Pancreas (tissue), 10 donors: Measurements from ENCODE around the gene TAB3. TPM values are rescaled to one million over a fixed set of nuclear protein-coding genes. Genes with fewer than 3 reads are reported as not detected.

ENCODE experiments used
- ATAC-seq, 4 donors: fragments of 200-7000 bp; cut with Tn5 transposase; one replicate each; pipeline versions ENCODE4 v1.8.0 to v1.9.1; 2020; ENCODE audit warnings: mild to moderate bottlenecking in 4 of 4, moderate library complexity in 4 of 4
- DNase-seq, 6 donors: peaks; one replicate each; pipeline ENCODE4 v3.0.0-alpha.2; 2020
- FAIRE-seq: peaks from 2 replicates; lab custom pipeline; 2012; peaks lifted over from hg19 to GRCh38; lab: Jason Lieb, UNC
- H3K27ac ChIP-seq, 4 donors: fragments of 200-600 bp; sonication (generic); 1 replicate in 3 of 4; 2 replicates in 1 of 4; pipeline versions ENCODE4 v1.5.0 to v1.8.0; 2020
- H3K27me3 ChIP-seq, 4 donors: fragments of 200-600 bp; one replicate each; pipeline ENCODE4 v1.8.0; 2021
- H3K36me3 ChIP-seq, 3 donors: fragments of 200-600 bp; sonication (generic) in 1 of 3; one replicate each; pipeline versions ENCODE4 v1.5.0 to v1.8.0; 2020 to 2021
- H3K4me1 ChIP-seq, 3 donors: fragments of 200-600 bp; one replicate each; pipeline ENCODE4 v1.8.0; 2021
- H3K4me3 ChIP-seq, 4 donors: fragments of 200-600 bp; sonication (generic) in 2 of 4; one replicate each; pipeline versions ENCODE4 v1.5.0 to v1.8.0; 2020 to 2021
- H3K9me3 ChIP-seq, 4 donors: fragments of 200-600 bp; one replicate each; pipeline ENCODE4 v1.8.0; 2021
- CTCF ChIP-seq, 4 donors: fragments of 200-600 bp; sonication (generic) in 3 of 4; IDR thresholded peaks; one replicate each; pipeline versions ENCODE4 v1.5.0 to v1.8.0; 2021; ENCODE audit warnings: antibody characterized with exemption in 4 of 4
- WGBS, 2 donors: extraction: QIAGEN DNeasy Blood & Tissue Kit; methylation state at CpG; one replicate each; pipeline ENCODE4 v1.1.7; 2013; 5-methylcytosine and 5-hydroxymethylcytosine counted together
- intact Hi-C, 3 donors: fragments of 100-400 bp; cut with DNase I; formaldehyde crosslinking; loops; one replicate each; pipeline versions ENCODE4 v1.11.1 to v1.14.2; 2022
- polyA plus RNA-seq, 2 donors: library from polyadenylated mRNA; stranded (reverse); fragments of 200-250 nt; gene quantifications; one replicate each; pipeline ENCODE4 v1.2.3, GENCODE V29; 2013
- total RNA-seq, 6 donors: library from RNA; stranded (reverse); fragmentation: NEBNext Ultra II Directional in 4 of 6; extraction: Animal tissue kit (Norgen Biotek cat#: 25700) in 4 of 6; gene quantifications; one replicate each; pipeline versions ENCODE4 v1.2.1 to v1.2.4, GENCODE V29; 2021 to 2023
- donor health status: healthy with polysubstance abuse.
- donor health status: DM: no; HTN: no; CAD: no; lungs with moderate emphysema.
- donor health status: DM: no; HTN: no; CAD: no.
- donor health status: control.
- donor health status: control.
- donor health status: Bipolar disorder and iron deficiency.
- donor health status: DM: yes; HTN: yes; CAD: no.
- donor health status: DM: no; HTN: no; CAD: no.
- donor health status: DM: no; HTN: no; CAD: no.
- donor health status: DM: yes; HTN: yes; CAD: no.

The TAB3 gene
- total and polyA plus RNA-seq, 8 donors = 10.2 to 17.3 (median 13.7) TPM

- TF ChIP-seq CTCF (IDR thresholded peaks at IDR 0.05) = no peak
- Histone ChIP-seq H3K4me3 (no peak overlapping the region), H3K9me3 (no peaks in the 10 kb centered on the region), H3K4me1 (peaks cover 0 to 6% (median 6%) of the 10 kb centered on the region in 3 donors), H3K27ac (peak overlapping the region in 1 of 4 donors; percentile 28), H3K27me3 (no peaks in the 10 kb centered on the region), H3K36me3 (no peaks in the 10 kb centered on the region)
- intact Hi-C loops = no loop called here
- ATAC-seq (peak in 3 of 4 donors; percentile 29 to 67 (median 60)), DNase-seq (no peak), FAIRE-seq (no peak)
- 67 to 72% methylated on average over 1 of the region's 1 CpG for WGBS, 2 donors
Measured at GRCh38 chrX:30864383-30864785, 24.7 kb downstream of the TAB3 start.

DNA sequence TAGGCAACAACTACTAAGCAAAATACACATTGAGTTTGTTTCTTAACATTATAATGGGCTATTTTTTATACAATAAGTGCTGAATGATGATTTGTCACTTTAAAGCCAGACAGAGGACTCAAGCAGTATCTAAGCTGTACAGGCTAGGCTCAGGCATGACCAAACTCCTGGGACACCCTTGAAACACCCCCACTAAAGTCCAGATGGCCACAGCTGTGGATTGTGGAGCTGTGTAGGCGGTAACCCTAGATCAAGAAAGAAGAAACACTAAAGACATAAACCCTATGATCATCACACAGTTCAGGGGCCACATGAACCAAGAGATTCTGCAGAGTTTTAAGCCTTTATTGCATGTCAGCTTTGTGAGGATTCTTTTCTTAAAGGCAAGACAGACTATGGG is 25.1 kb downstream of the TAB3 start:
- DNase-seq = no peak
- no peak for FAIRE-seq

GRCh38 chrX:30858098-30858497 is 31.0 kb downstream of the TAB3 start:
- FAIRE-seq = no peak
- intact Hi-C loops = no loop called here
- H3K4me3 ChIP-seq = no peak overlapping the region
- no peak overlapping the region for H3K27ac ChIP-seq
- no peak for TF ChIP-seq CTCF (IDR thresholded peaks at IDR 0.05)
- no peaks in the 10 kb centered on the region for H3K9me3 ChIP-seq
- 73 to 89% methylated on average over 1 of the region's 1 CpG for whole genome bisulfite sequencing, 2 donors
- no peaks in the 10 kb centered on the region for H3K27me3 ChIP-seq
- DNase-seq = no peak
- H3K36me3 ChIP-seq = no peaks in the 10 kb centered on the region
- ATAC-seq = no peak
- H3K4me1 ChIP-seq = no peaks in the 10 kb centered on the region

More for the DNA sequence above, 25.1 kb downstream of the TAB3 start:
- no peaks in the 10 kb centered on the region for H3K9me3 ChIP-seq
- ATAC-seq = peak in 1 of 4 donors; percentile 19
- H3K27me3 ChIP-seq = no peaks in the 10 kb centered on the region
- no peaks in the 10 kb centered on the region for H3K36me3 ChIP-seq
- WGBS, 2 donors = 95 to 96% methylated on average over 1 of the region's 1 CpG
- intact Hi-C loops = no loop called here
- H3K4me1 ChIP-seq = peaks cover 0 to 6% (median 6%) of the 10 kb centered on the region in 3 donors
- no peak for TF ChIP-seq CTCF (IDR thresholded peaks at IDR 0.05)
- no peak overlapping the region for H3K27ac ChIP-seq
- no peak overlapping the region for H3K4me3 ChIP-seq

DNA sequence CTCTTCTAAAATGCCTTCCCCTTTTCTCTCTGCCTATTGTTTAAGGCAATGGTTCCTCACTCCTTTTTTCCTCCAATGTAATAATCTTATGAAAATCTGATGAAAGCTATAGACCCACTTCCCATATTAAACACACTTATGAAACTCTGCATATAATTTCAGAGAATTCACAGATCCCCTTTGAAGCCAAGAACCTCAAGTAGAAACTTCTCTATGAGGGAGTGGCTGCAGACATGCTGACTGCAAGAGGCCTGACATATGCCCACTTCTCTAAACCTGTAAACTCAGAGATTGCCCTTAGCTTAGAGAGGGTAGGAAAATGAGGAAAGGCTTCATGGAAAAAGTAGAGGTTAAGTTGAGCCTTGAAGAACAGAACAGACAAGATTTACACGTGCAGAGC is 37.6 kb downstream of the TAB3 start:
- H3K4me3 ChIP-seq = no peak overlapping the region
- FAIRE-seq = no peak
- TF ChIP-seq CTCF (IDR thresholded peaks at IDR 0.05) = no peak
- DNase-seq = no peak
- H3K36me3 ChIP-seq = no peaks in the 10 kb centered on the region
- ATAC-seq = no peak
- H3K27ac ChIP-seq = no peak overlapping the region
- no peaks in the 10 kb centered on the region for H3K27me3 ChIP-seq
- H3K4me1 ChIP-seq = no peaks in the 10 kb centered on the region
- WGBS, 2 donors = 68 to 80% methylated on average over 1 of the region's 1 CpG
- no peaks in the 10 kb centered on the region for H3K9me3 ChIP-seq
- intact Hi-C loops = no loop called here

DNA sequence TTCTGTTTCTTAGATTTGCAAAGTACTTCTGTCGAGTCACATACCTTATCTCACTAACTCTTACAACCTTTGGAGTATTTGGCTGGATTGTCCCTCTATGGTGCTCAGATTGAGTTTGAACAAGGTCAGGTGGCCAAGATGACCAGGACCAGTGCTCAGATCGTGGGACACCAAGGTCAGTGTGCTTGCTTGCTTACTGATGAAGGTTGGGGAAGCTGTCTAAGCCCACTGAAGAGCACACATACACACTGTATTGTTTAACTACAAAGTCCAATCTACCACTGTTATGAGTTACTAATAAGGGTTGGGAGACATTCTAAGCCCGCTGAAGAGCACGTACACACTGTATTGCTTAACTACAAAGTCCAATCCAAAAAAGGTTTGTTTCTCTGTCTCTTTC is 53.7 kb downstream of the TAB3 start:
- Histone ChIP-seq H3K36me3 (no peaks in the 10 kb centered on the region), H3K4me1 (no peaks in the 10 kb centered on the region), H3K27ac (no peak overlapping the region), H3K9me3 (no peaks in the 10 kb centered on the region), H3K27me3 (peaks cover 0 to 3% (median 0%) of the 10 kb centered on the region in 4 donors), H3K4me3 (no peak overlapping the region)
- FAIRE-seq = no peak
- WGBS, 2 donors = 81 to 94% methylated on average over 4 of the region's 4 CpGs
- ATAC-seq = no peak
- DNase-seq = no peak
- intact Hi-C loops = no loop called here
- TF ChIP-seq CTCF (IDR thresholded peaks at IDR 0.05) = no peak
